Neural cell (in vitro differentiated cells): ENCODE data around the gene WDSUB1. TPM values are rescaled to one million over a fixed set of nuclear protein-coding genes. Genes with fewer than 3 reads are reported as not detected.

Experiments used
- H2AFZ ChIP-seq: fragments of 200-600, 300-800 bp; sonication (generic), shearing (Covaris generic); 2 replicates; pipeline ENCODE4 v1.6.0; 2014; ENCODE audit warnings: low read depth, mild to moderate bottlenecking, antibody characterized with exemption, low read length, moderate library complexity
- H3F3A ChIP-seq: fragments of 200-600 bp; shearing (Covaris generic); 2 replicates; pipeline ENCODE4 v1.6.1; 2016; ENCODE audit warnings: mild to moderate bottlenecking, moderate library complexity, mixed read lengths, antibody characterized with exemption, low read length; ENCODE audit not compliant: insufficient read depth, poor library complexity, severe bottlenecking
- H3K27ac ChIP-seq: fragments of 200-600, 300-800 bp; sonication (generic), shearing (Covaris generic); 2 replicates; pipeline ENCODE4 v1.5.1; 2014; ENCODE audit warnings: mild to moderate bottlenecking, low read length, moderate library complexity
- H3K27me3 ChIP-seq: fragments of 300-800, 200-600 bp; sonication (generic), shearing (Covaris generic); 2 replicates; pipeline ENCODE4 v1.6.0; 2014; ENCODE audit warnings: mild to moderate bottlenecking, low read depth, low read length, moderate library complexity; ENCODE audit not compliant: insufficient read depth
- H3K36me3 ChIP-seq: fragments of 300-800, 200-600 bp; sonication (generic), shearing (Covaris generic); 2 replicates; pipeline ENCODE4 v1.5.1; 2014; ENCODE audit warnings: mild to moderate bottlenecking, antibody characterized with exemption, low read length, moderate library complexity; ENCODE audit not compliant: insufficient read depth
- H3K4me2 ChIP-seq: fragments of 300-800, 200-600 bp; sonication (generic), shearing (Covaris generic); 2 replicates; pipeline ENCODE4 v1.6.0; 2014; ENCODE audit warnings: mild to moderate bottlenecking, low read length
- H3K4me3 ChIP-seq: fragments of 300-800, 200-600 bp; sonication (generic), shearing (Covaris generic); 2 replicates; pipeline ENCODE4 v1.5.1; 2014; ENCODE audit warnings: mild to moderate bottlenecking, low read length, moderate library complexity
- H3K79me2 ChIP-seq: fragments of 200-600 bp; shearing (Covaris generic); replicated peaks from 2 replicates; pipeline ENCODE4 v1.6.0; 2014; ENCODE audit warnings: mild to moderate bottlenecking, low read length, moderate library complexity; ENCODE audit not compliant: insufficient read depth
- H3K9ac ChIP-seq: fragments of 300-800, 200-600 bp; sonication (generic), shearing (Covaris generic); 2 replicates; pipeline ENCODE4 v1.6.1; 2016; ENCODE audit warnings: mild to moderate bottlenecking, low read length, mixed read lengths
- H3K9me2 ChIP-seq: fragments of 200-600 bp; shearing (Covaris generic); 2 replicates; pipeline ENCODE4 v1.6.1; 2016; ENCODE audit warnings: mild to moderate bottlenecking, low read length, mixed read lengths; ENCODE audit not compliant: insufficient read depth
- H3K9me3 ChIP-seq: fragments of 200-600, 300-800 bp; sonication (generic), shearing (Covaris generic); 2 replicates; pipeline ENCODE4 v1.6.1; 2016; ENCODE audit warnings: mild to moderate bottlenecking, mixed run types, low read length, moderate library complexity, mixed read lengths
- H4K20me1 ChIP-seq: fragments of 200-600 bp; shearing (Covaris generic); 2 replicates; pipeline ENCODE4 v1.6.1; 2016; ENCODE audit warnings: mild to moderate bottlenecking, mixed run types; ENCODE audit not compliant: insufficient read depth
- CTCF ChIP-seq: fragments of 450-650 bp; IDR thresholded peaks from 2 replicates; pipeline ENCODE4 v1.5.1; 2014; ENCODE audit warnings: antibody characterized with exemption, mild to moderate bottlenecking, moderate library complexity; ENCODE audit not compliant: poor library complexity, severe bottlenecking
- EP300 ChIP-seq: fragments of 450-650 bp; conservative IDR thresholded peaks from 2 replicates; pipeline ENCODE4 v1.6.1; 2014; ENCODE audit warnings: antibody characterized with exemption, mild to moderate bottlenecking, moderate library complexity; ENCODE audit not compliant: poor library complexity, severe bottlenecking
- EZH2 ChIP-seq: fragments of 200-600, 300-800 bp; shearing (Covaris generic), sonication (generic); IDR thresholded peaks from 2 replicates; pipeline ENCODE4 v1.6.1; 2014; ENCODE audit warnings: antibody characterized with exemption, low read length, borderline replicate concordance, mild to moderate bottlenecking; ENCODE audit not compliant: insufficient read depth, poor library complexity, severe bottlenecking
- MXI1 ChIP-seq: fragments of 450-650 bp; conservative IDR thresholded peaks from 2 replicates; pipeline ENCODE4 v1.6.1; 2014; ENCODE audit warnings: antibody characterized with exemption, mild to moderate bottlenecking; ENCODE audit not compliant: poor library complexity, severe bottlenecking
- POLR2AphosphoS5 ChIP-seq: IDR thresholded peaks from 2 replicates; pipeline ENCODE4 v1.6.1; 2012
- RAD21 ChIP-seq: fragments of 450-650 bp; conservative IDR thresholded peaks from 2 replicates; pipeline ENCODE4 v1.6.1; 2014; ENCODE audit warnings: antibody characterized with exemption, mild to moderate bottlenecking, moderate library complexity
- REST ChIP-seq: IDR thresholded peaks from 2 replicates; pipeline ENCODE4 v1.6.1; 2012; ENCODE audit warnings: borderline replicate concordance
- SMC3 ChIP-seq: fragments of 450-650 bp; conservative IDR thresholded peaks from 2 replicates; pipeline ENCODE4 v1.6.1; 2014; ENCODE audit warnings: antibody characterized with exemption, mild to moderate bottlenecking, moderate library complexity; ENCODE audit not compliant: poor library complexity
- TAF1 ChIP-seq: IDR thresholded peaks from 2 replicates; pipeline ENCODE4 v1.6.1; 2012; ENCODE audit warnings: low read depth
- polyA plus RNA-seq: library from polyadenylated mRNA; depleted of rRNA; stranded (reverse); fragments of >200 nt; gene quantifications from 2 replicates; pipeline ENCODE4 v1.2.3, GENCODE V29; 2014

The WDSUB1 gene
- polyA plus RNA-seq, 1 donor from 2014 or later: 11.1 TPM

GRCh38 chr2:159298967-159299366 is 12.5 kb upstream of the WDSUB1 start:
- Histone ChIP-seq H3F3A (no peaks in the 10 kb centered on the region), H3K79me2 (no peaks in the 10 kb centered on the region), H3K4me3 (no peak overlapping the region), H3K4me2 (no peak overlapping the region), H2AFZ (no peak overlapping the region), H3K27ac (no peak overlapping the region), H4K20me1 (no peaks in the 10 kb centered on the region), H3K27me3 (no peaks in the 10 kb centered on the region), H3K9me3 (no peaks in the 10 kb centered on the region), H3K9ac (no peak overlapping the region), H3K9me2 (no peaks in the 10 kb centered on the region), H3K36me3 (no peaks in the 10 kb centered on the region)
- TF ChIP-seq EZH2: no peak

GRCh38 chr2:159297042-159297707 is 10.7 kb upstream of the WDSUB1 start:
- TF ChIP-seq RAD21 (no peak), TAF1 (no peak), POLR2AphosphoS5 (no peak), EZH2 (no peak), REST (no peak), CTCF (no peak), MXI1 (no peak), EP300 (no peak), SMC3 (no peak)

GRCh38 chr2:159292157-159292556 is 5.7 kb upstream of the WDSUB1 start:
- Histone ChIP-seq H3K27me3 (no peaks in the 10 kb centered on the region), H3K27ac (no peak overlapping the region), H3K9me2 (no peaks in the 10 kb centered on the region), H3K79me2 (no peaks in the 10 kb centered on the region), H3K4me3 (no peak overlapping the region), H3K36me3 (no peaks in the 10 kb centered on the region), H3K9ac (no peak overlapping the region), H2AFZ (no peak overlapping the region), H3K4me2 (no peak overlapping the region), H4K20me1 (no peaks in the 10 kb centered on the region), H3F3A (no peaks in the 10 kb centered on the region), H3K9me3 (no peaks in the 10 kb centered on the region)
- no peak for TF ChIP-seq SMC3
- TF ChIP-seq MXI1: no peak
- no peak for TF ChIP-seq POLR2AphosphoS5
- no peak for TF ChIP-seq EZH2
- TF ChIP-seq RAD21: no peak
- TF ChIP-seq EP300: no peak
- TF ChIP-seq TAF1: no peak
- no peak for TF ChIP-seq CTCF
- TF ChIP-seq REST: no peak

More at GRCh38 chr2:159297042-159297707, 10.7 kb upstream of the WDSUB1 start:
- Histone ChIP-seq H4K20me1 (no peaks in the 10 kb centered on the region), H3K27ac (no peak overlapping the region), H3K4me2 (no peak overlapping the region), H3K9me2 (no peaks in the 10 kb centered on the region), H3K9me3 (no peaks in the 10 kb centered on the region), H3K79me2 (no peaks in the 10 kb centered on the region), H3F3A (no peaks in the 10 kb centered on the region), H2AFZ (no peak overlapping the region), H3K36me3 (no peaks in the 10 kb centered on the region), H3K4me3 (no peak overlapping the region), H3K27me3 (no peaks in the 10 kb centered on the region), H3K9ac (no peak overlapping the region)
